ENCODE data around the gene POLE4.

The POLE4 gene

GRCh38 chr2:74939919-74940812, 18.3 kb upstream of the POLE4 start:
- H3K4me3 ChIP-seq (ENCODE audit: low read depth, low read length) = no peak overlapping the region
- DNase-seq (ENCODE audit: low read depth) = no peak
- TF ChIP-seq CTCF (IDR thresholded peaks at IDR 0.05; ENCODE audit: low read depth, low read length, missing control alignments) = no peak

GRCh38 chr2:74941284-74941683, 17.2 kb upstream of the POLE4 start:
- H3K4me3 ChIP-seq (ENCODE audit: low read depth, low read length) = no peak overlapping the region
- TF ChIP-seq CTCF (IDR thresholded peaks at IDR 0.05; ENCODE audit: low read depth, low read length, missing control alignments) = no peak
- DNase-seq (ENCODE audit: low read depth) = no peak

- no peak overlapping the region for H3K4me3 ChIP-seq (ENCODE audit: low read depth, low read length)
- DNase-seq (ENCODE audit: low read depth) = no peak
- no peak for TF ChIP-seq CTCF (IDR thresholded peaks at IDR 0.05; ENCODE audit: low read depth, low read length, missing control alignments)
These were observed 16.2 kb upstream of the POLE4 start for GRCh38 chr2:74942263-74942662.

- no peak overlapping the region for H3K4me3 ChIP-seq (ENCODE audit: low read depth, low read length)
- DNase-seq (ENCODE audit: low read depth) = peak; percentile 55
- TF ChIP-seq CTCF (IDR thresholded peaks at IDR 0.05; ENCODE audit: low read depth, low read length, missing control alignments) = no peak
These were observed 13.3 kb upstream of the POLE4 start for GRCh38 chr2:74944987-74945787.

- H3K4me3 ChIP-seq (ENCODE audit: low read depth, low read length) = no peak overlapping the region
- DNase-seq (ENCODE audit: low read depth) = no peak
- TF ChIP-seq CTCF (IDR thresholded peaks at IDR 0.05; ENCODE audit: low read depth, low read length, missing control alignments) = no peak
These were observed 12.6 kb upstream of the POLE4 start for GRCh38 chr2:74945788-74946331.

GRCh38 chr2:74947703-74948102, 10.7 kb upstream of the POLE4 start:
- no peak for TF ChIP-seq CTCF (IDR thresholded peaks at IDR 0.05; ENCODE audit: low read depth, low read length, missing control alignments)
- no peak for DNase-seq (ENCODE audit: low read depth)
- H3K4me3 ChIP-seq (ENCODE audit: low read depth, low read length) = no peak overlapping the region

Measured in GM12864 (cell line).